GM19351 (cell line): ENCODE data around the gene SHKBP1.
A peak's percentile ranks its signal among the peaks of the same experiment; 100 is the strongest.
"Not testable (repeated sequence)": the region's sequence is repeated elsewhere in the genome, so short reads cannot be mapped to it uniquely, and the experiment has no call there.

ENCODE experiments used
- ATAC-seq: cut with Tn5 transposase; IDR thresholded peaks from one replicate; pipeline ENCODE4 v1.9.1; 2021; ENCODE audit warnings: mild to moderate bottlenecking, moderate library complexity; ENCODE audit not compliant: unreplicated experiment

Gene SHKBP1

GRCh38 chr19:40576585-40577451 is at the start of gene SHKBP1:
Gene SHKBP1, plus strand, starts transcription at chr19:40576873. Its CDS starts 27 bp downstream, at chr19:40576900.
- peak; percentile 95 for ATAC-seq

DNA sequence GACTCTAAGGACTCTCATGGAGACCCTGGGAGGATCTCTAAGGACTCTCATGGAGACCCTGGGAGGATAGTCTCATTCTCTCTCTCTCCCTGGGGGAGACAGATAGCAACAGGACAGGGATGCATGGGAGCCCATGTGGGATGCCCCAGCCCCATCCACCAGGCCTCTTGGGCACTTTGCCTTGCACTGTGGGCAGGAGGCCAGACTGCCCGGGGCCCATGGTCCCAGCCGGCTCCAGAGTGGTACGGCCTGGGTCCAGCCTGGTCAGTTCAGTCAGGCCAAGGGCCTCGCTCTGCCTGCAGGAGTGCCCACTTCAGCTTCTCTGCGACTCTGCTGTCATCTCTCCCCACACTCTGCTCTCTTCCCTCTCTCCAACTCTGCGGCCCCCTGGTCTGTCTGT is 48.6 kb upstream of the SHKBP1 start:
- ATAC-seq, result no peak

- no peak for ATAC-seq
These were observed 48.1 kb upstream of the SHKBP1 start for GRCh38 chr19:40528533-40529092.

- ATAC-seq, result no peak
These were observed 47.3 kb upstream of the SHKBP1 start for GRCh38 chr19:40529093-40529954.

GRCh38 chr19:40530091-40530901 is 46.4 kb upstream of the SHKBP1 start:
- ATAC-seq, result no peak

DNA sequence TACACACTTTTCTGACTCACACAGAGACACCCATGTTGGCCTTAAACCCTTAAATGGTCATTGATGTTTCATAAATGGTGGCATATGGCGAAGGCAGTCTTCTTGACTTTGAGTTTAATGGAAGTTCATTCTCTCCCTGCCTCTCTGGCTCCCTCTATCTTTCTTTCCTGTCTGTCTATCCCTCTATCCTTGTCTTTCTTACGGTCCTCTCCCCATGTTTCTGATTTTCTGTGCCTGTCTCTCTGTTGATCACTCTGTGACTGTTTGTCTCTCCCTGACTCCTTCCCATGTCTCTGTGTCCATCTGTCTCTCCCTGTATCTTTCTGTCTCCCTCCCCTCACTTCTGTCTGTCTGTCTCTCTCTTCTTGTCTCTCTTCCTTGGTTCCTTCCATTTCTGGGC is 43.2 kb upstream of the SHKBP1 start:
- ATAC-seq, result no peak

GRCh38 chr19:40534148-40534547 is 42.5 kb upstream of the SHKBP1 start:
- ATAC-seq, result no peak

DNA sequence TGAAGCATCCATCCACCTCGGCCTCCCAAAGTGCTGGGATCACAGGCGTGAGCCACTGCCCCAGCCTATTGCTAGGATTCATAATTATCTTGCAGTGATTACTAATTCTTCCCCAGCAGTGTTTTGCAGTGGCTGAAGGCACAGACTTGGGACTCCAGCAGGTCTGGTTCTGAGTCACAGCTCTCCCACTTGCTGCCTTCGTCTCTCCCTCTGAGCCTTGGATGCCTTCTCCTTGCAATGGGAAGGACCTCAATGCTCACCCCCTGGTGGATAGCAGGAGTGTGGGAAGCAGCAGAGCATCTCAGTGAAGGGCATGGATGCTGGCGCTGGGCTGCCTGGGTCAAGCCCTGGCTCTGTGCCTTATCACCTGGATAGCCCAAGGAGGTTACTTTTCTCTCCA is 37.6 kb upstream of the SHKBP1 start:
- ATAC-seq, result no peak

- ATAC-seq, result no peak
These were observed 34.3 kb upstream of the SHKBP1 start for GRCh38 chr19:40542202-40542859.

DNA sequence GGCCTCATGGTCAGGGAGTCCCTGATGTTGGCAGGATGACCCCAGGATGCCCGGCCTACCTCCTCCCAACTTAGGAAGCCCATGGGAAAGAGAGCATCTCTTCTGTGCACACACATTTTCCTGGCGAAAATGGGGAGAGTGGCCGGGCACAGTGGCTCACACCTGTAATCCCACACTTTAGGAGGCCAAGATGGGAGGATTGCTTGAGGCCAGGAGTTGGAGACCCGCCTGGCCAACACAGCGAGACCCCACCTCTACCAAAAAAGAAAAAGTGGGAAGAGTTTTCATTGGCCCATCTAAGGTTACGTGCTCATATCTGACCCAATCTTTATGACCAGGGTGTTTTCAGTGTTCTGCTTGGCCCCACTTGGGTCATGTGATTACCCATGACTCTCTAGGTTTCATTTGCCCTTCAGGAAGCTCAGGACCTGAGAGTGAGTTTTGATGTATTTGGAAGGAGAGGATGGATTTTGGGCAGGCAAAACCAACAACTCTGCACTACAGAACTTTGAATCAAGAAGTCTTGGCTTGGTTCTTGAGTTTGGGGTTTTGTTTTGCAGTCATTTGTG is 33.6 kb upstream of the SHKBP1 start:
- ATAC-seq, result no peak

- not testable (repeated sequence) for ATAC-seq
These were observed 30.4 kb upstream of the SHKBP1 start for GRCh38 chr19:40546153-40546841.

GRCh38 chr19:40547190-40547589 is 29.5 kb upstream of the SHKBP1 start:
- ATAC-seq, result not testable (repeated sequence)

GRCh38 chr19:40547836-40548235 is 28.8 kb upstream of the SHKBP1 start:
- no peak for ATAC-seq

DNA sequence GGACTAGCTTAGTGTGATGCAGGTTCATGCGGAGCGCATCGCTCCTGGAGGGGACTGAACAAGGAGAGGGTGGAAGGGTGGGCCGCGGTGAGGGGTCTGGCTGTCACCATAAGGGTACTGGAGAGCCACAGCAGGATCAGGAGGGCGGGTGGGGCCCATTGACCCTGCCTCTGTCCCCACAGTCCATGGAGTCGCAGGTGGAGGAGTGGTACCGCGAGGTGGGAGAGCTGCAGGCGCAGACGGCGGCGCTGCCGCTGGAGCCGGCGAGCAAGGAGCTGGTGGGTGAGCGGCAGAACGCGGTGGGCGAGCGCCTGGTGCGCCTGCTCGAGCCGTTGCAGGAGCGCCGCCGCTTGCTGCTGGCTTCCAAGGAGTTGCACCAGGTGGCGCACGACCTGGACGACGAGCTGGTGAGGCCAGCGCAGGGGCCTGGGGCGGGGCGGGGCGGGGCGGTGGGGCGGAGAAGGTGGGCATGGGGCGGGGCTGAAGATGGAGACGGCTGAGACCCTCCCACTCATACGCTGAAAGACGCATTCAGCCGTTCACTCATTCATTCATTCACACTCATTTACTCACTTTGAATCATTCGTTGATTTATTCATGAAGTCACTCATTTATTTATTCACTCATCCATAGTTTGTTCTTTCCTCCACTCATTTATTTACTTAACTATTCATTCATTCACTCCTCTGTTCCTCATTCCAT is 27.5 kb upstream of the SHKBP1 start:
- ATAC-seq, result no peak

GRCh38 chr19:40550951-40551350 is 25.7 kb upstream of the SHKBP1 start:
- ATAC-seq, result no peak

GRCh38 chr19:40552848-40553247 is 23.8 kb upstream of the SHKBP1 start:
- no peak for ATAC-seq

DNA sequence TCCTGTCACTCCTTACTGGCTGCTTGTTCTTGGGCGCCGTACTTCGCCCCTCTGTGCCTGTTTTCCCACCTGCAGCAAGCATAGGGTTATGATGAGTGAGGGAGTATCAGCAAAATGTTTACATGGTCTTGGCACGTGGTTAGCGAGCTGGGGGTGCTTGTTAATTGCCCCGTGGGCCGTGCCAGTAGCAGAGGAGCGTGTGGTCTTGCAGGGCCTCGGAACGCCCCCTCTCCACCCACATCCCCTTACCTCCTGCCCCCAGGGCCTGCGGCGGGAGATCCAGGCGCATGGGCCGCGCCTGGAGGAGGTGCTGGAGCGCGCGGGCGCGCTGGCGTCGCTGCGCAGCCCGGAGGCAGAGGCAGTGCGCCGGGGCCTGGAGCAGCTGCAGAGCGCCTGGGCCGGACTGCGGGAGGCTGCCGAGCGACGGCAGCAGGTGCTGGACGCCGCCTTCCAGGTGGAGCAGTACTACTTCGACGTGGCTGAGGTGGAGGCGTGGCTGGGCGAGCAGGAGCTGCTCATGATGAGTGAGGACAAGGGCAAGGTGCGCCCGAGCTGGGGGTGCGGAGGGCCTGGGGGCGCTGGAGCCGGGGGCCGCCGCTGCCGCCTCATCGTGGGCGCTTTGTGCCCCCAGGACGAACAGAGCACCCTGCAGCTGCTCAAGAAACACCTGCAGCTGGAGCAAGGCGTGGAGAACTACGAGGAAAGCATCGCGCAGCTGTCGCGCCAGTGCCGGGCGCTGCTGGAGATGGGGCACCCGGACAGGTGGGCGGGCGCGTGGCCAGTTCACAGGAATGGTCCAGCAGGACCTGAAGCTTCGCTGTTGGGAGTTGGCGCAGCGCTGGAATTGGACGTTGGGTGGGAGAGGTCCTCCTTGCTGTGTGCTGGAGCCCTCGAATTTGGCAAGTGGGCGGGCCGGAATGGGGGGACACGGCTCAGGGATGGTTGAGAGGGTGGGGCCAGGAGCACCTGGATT is 22.5 kb upstream of the SHKBP1 start:
- no peak for ATAC-seq
